Frontal cortex (tissue), 4 donors: ENCODE data around the gene TENM4. TPM values are rescaled to one million over a fixed set of nuclear protein-coding genes. Genes with fewer than 3 reads are reported as not detected.
"Not testable (repeated sequence)": the region's sequence is repeated elsewhere in the genome, so short reads cannot be mapped to it uniquely, and the experiment has no call there.

Source experiments
- DNase-seq, 2 donors: peaks; one replicate each; pipeline ENCODE4 v3.0.0; 2012; ENCODE audit warnings: low spot score in 2 of 2
- FAIRE-seq: peaks from 2 replicates; lab custom pipeline; 2012; peaks lifted over from hg19 to GRCh38; lab: Jason Lieb, UNC
- total RNA-seq: library from RNA; depleted of rRNA; stranded (reverse); fragments of >200 nt; gene quantifications from one replicate; pipeline ENCODE4 v1.2.3, GENCODE V29; 2014
- donor health status: control.
- donor health status: control.
- donor health status: control.

The TENM4 gene
- total RNA-seq, 1 donor from 2014 or later = 55.0 TPM

DNA sequence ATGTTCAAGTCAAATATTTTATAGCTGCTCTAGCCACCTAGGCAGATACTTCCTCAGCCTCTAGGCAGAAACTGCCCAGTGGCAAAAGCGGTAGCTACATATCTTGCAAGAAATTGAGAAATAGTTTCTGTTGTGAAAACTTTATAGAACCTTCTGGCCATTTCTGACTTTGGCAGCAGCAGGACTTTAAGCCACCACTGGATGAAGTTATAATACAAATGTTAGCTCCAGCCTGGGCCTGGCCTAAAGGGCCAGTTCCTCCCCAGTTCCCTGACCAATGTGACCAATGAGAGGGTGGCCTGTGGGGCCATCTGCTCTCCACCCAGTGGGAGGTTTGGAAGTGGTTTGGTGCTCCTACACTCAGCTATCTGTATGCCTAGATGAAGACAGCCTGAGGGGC is 612.2 kb downstream of the TENM4 start:
- DNase-seq (no peak), FAIRE-seq (no peak)

DNA sequence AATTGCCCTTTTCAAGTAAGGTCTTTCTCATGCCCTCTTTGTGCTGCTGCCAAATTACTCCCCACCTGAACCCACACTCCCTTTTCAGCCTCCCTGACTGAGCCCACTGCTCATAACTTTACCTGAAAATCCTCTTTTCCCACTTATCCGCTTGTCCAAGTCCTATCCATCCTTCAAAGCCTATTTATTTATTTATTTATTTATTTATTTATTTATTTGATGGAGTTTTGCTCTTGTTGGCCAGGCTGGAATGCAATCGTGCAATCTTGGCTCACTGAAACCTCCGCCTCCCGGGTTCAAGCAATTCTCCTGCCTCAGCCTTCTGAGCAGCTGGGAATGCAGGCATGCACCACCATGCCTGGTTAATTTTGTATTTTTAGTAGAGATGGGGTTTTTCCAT is 613.5 kb downstream of the TENM4 start:
- not testable (repeated sequence) for DNase-seq, FAIRE-seq

DNA sequence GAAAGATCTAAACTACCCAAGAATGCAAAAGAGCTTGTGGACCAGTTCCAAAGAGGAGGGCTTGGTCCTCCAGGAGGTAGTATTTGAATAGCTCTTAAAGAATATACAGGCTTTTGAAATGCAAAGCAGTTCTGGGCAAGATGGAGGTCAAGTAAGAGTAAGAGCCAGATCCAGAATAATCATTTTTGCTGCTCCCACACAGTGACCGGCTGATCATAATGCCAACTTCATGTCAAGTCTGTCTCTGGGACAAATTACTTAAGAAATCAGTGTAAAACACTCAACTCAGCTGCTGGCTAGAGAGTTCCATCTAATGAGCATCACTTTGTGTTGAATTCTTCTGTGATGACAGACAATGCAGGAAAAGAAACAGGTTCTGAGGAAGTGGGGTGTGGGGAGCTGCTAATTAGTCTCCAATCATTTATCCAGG is 615.2 kb downstream of the TENM4 start:
- DNase-seq = peak in 1 of 2 donors; percentile 12
- no peak for FAIRE-seq

DNA sequence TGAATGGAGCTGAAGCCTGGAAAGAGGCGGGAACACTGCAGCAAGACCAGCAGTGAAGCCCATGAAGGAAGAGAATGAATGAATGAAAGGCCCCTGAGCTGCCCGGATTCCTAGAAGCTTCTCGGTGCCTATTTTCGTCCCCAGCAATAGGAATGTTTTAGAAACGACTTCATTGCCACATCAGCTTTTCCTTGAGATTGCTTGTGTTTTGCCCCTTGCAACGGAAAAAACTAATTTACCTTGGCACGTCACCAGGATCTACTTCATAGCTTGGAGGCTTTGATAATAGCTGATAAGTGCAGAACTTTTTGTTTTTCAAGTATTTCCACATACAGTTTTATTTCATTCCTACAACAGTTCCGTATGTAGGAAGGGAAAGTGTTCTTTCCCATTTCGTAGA is 617.2 kb downstream of the TENM4 start:
- no peak for DNase-seq
- FAIRE-seq = no peak

DNA sequence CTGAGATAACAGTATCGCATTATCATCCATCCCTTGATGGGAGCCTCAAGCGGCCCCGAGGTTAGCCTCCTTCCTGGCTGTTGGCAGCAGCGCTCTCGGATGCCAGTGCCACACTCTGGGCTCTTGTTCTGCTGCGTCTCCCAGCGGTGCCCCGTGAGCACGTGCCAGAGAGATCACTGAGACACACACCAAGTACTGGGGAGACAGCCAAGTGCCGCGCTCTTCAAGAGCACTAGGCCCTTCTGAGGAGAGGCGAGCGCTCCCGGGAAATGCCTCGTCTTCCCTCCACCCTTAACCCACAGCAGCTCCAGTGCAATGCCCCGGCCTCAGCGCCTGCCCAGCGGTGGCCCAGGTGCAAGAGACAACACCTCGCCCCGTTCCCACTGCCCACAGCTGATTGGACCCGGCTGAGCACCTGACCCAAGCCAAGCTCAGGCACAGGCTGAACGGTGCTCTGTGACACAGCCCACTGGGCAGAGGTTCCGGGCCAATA is 617.9 kb downstream of the TENM4 start:
- DNase-seq = no peak
- no peak for FAIRE-seq

DNA sequence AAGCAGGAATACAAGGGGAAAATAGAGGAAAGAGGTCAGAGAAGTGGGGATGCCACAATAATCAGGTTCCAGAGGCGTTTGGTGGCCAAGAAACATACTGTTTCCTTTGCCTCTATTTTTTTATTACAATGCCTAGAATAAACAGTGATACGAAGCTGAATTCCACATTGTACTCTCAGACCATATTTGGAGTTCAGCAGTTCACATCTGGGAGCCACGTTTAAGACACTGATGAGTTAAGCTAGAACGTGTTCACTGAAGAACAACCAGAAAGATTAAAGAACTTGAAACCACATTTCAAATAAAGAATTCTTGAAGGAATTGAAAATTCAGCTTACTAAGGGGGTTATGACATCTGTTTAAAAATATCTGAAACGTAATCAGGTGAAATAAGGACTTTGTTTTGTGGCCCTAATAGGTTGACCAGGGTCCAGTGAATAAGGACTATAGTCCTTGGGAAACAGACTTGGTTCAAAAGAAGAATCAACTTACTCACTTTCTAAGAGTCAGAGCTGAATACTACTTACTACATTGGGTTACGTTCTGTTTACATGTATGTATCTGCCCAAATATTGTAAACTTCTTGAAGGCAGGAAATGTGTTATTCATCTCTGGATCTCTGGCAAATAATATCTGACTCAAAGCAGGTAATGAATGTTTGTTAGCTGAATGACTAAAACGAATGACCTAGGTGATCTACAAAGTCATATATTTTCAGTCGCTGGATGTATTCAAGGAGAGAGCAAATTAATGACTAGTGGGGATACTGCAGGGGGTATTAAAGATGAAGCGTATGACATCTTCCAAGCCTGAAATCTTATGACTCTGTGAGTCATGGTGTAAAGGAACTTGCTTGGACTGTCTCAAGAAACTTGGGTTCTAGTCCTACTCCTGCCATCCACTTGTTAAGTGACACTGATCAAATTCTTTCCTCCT is 619.2 kb downstream of the TENM4 start:
- no peak for DNase-seq
- FAIRE-seq = no peak

DNA sequence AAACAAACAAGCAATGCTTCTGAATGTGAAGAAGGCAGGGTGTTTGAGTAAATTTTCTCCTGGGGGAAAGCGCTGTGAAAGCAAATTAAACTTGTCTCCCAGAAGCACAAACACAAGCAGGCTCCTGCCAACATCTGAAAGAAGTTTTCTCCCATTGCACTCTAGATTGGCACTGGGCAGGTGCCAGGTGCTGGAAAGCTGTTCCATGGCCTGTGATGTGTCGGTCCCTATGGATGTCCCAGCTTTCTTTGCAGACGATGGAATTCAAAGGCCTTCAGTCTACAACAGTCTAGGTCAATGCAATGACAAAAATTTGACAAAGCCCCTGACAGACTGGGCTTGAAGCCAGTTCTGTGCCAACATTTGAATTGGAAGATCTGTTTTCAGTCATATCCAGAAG is 620.1 kb downstream of the TENM4 start:
- no peak for DNase-seq

DNA sequence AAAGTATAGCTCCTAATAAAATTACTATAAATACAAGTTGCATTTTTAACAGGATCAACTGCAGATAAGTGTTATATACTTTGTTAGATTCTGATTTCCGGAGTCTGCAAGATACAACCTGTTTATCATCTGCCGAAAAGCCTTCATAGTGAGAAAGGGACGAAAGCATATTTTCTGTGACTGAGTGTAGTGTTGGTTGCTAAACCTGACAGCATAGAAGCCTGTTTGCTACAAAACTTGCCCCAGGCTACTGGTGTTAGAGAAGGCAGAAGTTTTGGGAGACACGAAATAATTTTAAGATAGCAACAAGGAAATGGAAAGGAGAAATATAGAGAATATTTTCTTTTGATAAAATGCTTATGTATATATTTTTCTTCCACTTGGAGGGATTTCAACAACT is 622.6 kb downstream of the TENM4 start:
- FAIRE-seq (no peak), DNase-seq (no peak)

More for the DNA sequence above, 620.1 kb downstream of the TENM4 start:
- FAIRE-seq = no peak

DNA sequence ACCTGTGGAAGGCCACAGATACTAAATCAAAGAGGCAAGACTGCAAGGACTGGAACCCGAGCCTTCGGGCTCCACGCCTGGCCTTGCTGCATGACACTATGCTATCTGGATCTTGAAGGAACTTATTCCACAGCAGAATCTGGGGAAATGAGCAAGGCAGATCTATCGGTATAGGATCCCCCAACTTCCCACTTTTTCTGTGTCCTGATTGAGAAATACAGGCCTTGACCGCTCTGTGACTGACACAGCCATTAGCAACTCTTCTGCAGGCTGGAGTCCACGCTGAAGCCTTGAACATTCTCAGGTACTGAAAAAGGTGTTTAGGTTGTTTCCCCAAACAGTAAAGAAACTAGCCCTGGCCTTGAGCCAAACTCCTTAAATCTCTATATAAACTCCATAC is 625.0 kb downstream of the TENM4 start:
- DNase-seq = no peak
- no peak for FAIRE-seq

DNA sequence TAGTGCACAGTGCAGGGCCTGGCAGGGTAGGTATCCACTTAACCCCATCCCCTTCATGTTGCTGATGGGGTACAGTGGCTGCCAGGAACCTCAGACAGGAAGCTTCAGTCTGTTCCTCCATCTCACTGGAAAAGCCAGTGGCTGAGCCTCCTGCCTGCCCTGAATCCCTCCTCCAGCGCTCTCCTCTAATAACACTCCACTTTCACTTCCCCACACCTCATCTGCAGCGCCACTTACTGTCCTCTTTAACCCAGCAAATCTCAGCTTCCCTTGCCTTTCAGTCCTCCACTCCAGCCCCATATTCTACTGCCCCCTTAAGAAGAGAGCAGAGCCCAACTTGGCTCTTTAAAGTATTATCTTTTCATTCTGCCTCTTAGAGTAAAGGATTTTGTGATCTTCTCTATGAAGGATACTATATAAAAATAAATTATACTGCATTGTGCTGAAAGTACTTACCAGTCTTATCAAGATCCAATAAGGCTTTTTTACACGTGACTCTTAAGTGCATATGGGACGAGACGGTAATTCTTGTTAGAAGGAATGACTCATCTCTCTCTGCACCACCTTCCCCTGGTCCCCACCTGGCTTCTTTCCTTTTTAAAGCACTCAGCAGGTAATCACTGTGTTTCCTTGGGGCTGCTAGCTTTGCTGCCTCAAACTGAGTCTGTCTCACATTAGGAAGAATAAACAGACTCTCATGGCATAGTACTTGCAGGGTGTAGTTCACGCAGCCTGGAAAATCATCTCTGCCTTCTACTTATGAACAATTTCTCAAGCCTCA is 628.1 kb downstream of the TENM4 start:
- FAIRE-seq = no peak
- DNase-seq = no peak

DNA sequence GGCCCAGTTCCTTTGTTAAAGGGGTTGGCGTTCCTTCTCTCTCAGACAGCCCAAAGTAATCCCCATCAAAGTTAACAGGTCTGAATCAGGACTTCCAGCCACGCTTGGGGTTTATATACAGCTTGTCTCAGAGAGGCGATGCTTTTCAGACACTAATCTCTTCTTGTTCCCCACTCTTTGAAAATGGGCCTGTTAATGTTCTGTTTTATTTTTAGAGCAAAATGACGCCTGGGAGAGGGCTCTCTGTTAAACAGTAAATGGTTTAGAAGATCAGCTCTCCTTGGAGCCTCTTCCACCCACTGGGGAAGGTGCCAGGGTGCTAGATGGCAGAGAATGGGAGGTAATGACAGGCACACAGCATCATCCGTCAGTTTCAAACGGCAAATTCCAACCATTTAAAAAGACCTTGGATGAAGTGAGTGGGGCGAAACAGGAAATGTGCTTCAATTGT is 630.2 kb downstream of the TENM4 start:
- no peak for FAIRE-seq

DNA sequence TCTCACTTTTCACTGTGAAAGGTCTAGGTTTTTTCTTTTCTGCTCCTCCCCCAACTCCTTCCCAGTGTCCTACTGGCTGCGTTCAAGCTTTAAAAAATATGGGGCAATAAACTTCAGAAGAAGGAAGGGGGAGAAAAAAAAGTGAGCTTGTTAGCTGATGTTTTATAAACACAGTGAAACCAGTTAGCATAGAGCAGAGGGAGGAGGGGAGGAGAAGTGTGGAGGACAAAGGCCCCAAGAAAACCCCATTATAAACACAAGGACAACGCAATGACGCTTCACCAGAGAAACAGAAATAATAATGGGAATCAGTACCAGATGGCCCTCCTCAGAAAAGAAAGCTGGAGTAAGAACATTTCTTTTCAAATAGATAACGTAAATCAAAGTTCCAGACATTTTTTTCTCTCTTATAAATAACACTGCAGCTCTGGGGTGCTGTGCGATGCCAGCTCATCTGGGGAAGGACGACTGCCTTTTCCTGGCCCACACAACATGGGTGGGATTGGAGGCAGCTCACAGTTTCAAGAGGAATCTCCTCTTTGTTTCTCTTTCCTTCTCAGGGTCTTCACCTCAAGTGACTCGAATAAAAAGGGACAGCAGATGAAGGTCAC is 630.8 kb downstream of the TENM4 start:
- FAIRE-seq (no peak), DNase-seq (no peak)

More for the DNA sequence above, 630.2 kb downstream of the TENM4 start:
- no peak for DNase-seq

DNA sequence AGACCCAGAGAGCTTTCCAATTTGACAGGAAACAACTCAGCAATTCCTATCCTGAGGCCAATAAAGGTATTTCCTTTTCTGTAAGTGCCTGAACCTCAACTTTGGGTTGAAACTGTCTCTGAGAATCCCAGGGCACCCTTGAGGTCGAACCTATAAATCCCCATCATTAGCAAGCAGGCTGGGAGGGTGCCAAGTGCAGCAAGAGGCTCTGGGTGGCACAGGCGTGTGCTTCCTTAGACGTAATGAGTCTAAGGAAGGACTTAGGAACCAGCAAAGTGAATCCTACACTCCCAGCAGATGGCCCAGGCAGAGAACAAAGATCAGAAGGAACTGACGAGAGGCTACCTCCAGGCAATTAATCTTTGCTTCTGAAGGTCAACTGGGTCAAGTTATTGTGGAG is 631.9 kb downstream of the TENM4 start:
- no peak for FAIRE-seq
- DNase-seq = no peak

DNA sequence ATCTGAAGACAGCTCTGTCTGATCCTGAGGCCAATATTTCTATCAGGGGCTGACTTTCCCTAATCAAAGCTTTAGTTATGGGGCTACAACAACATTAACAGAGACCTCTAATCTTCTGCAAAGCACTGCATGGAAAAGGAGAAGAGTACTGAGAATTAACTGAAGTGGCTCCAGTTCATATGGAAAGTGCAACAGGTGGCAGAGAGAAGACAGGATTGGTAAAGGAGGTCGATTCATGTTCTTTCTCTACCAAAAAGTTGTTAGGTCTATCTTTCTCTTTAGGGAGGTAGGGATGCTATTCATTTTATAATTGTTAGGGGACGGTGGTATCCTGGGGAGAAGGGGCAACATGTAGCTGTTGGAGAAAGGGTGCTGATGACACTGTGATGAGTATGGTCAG is 633.5 kb downstream of the TENM4 start:
- no peak for DNase-seq
- FAIRE-seq = no peak

DNA sequence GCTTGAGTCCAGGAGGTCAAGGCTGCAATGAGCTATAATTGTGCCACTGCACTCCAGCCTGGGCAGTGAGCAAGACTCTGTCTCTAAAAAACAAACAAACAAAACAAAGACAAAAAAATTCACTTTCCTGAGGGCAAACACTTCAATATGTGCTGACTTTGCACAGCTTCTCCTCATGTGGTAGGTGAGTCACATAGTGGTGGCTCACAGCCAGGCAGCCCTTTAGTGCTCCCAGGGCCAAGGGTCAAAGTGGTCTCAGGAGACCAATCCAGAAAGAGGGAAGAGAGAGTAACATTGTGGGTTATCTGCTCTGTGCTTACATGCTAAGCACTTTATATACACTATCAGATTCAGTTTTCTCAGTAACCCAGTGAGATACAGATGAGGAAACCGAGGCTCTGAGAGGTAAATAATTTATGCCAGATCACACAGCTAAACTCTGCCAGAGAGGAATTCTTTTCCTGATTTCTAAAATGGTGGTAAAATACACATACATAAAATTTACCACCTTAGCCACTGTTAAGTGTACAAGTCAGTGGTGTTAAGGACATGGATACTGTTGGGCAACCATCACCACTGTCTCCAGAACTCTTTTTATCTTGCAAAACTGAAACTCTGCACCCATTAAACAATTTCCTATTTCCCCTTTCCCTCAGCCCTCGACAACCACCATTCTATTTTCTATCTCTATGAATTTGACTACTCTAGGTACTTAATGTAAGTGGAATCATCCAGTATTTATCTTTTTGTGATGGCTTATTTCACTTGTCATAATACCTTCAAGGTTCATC is 634.4 kb downstream of the TENM4 start:
- DNase-seq (no peak), FAIRE-seq (no peak)

DNA sequence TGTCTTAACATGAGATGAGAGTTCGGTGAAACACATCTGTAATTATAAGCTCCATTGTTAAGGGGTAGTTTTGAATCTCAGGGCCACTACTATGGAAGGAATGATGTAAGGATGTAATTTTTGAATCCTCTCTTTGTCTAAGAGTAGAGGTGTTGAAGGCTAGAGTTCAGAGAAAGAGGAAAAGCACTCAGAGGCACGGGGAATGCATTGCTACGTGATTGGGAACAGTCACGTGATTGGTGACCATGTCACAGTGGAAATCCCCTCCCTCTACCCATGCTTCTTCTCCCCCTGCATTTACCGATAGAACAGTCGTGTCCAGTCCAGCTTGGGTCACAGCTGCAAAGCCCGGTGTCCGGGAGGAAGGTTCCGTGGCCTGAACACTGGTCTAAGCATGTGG is 635.8 kb downstream of the TENM4 start:
- no peak for FAIRE-seq
- no peak for DNase-seq

DNA sequence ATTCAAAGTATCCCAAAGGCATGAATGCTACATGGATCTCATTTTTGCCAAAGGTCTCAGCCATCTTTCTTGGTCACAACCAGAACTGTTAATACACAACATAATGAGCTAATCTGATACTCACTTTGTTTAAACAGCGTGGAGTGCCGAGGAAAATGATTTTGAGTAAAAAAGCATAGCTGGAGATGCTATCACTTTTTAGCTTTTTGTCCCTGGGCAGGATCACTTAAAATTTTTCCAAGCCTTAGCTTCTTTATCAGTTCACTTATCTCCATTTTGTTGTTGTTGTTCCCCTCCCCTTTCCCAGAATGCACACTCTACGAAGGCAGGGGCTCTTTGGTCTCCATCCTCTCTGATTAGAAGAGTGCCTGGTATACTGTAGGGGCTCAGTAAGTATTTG is 636.8 kb downstream of the TENM4 start:
- DNase-seq (no peak), FAIRE-seq (no peak)

DNA sequence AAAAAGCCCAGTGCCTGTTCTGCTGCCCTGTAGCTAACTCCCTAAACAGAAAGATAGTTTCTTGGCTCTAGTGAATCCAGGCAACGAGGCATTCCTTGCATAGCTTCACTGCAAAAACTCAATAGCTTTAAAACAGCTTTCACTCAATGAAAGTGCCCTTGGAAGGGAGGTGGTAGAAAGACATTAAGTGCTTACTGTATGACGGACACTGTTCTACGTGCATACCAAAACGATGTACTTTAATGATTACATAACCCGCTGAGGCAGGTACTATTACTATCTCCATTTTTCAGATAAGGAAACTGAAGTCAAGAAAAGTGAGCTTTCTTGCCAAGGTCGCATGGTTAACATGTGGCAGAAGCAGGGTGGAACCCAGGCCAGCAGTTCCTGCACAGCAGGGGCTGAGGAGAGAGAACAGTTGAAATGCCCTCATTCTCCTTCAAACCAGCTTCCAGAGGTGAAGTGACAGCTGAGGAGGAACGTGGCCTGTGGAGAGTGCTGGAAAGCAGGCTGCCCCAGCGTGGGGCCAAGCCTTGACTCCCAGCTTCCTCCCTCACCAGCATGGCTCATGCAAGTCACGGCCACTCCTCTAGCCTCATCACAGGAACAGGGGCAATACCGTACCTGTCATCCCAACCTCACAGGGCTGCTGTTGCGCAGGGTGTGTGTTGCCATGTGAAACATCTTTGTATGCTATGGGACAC is 638.6 kb downstream of the TENM4 start:
- DNase-seq = no peak
- no peak for FAIRE-seq
